B cell (primary cell): ENCODE data around the gene FNDC5. TPM values are rescaled to one million over a fixed set of nuclear protein-coding genes. Genes with fewer than 3 reads are reported as not detected.

Experiments used
- ATAC-seq: fragments of 200-7000 bp; cut with Tn5 transposase; one replicate; pipeline ENCODE4 v1.10.0; 2021; ENCODE audit warnings: low read depth, mild to moderate bottlenecking, moderate number of reproducible peaks, moderate library complexity
- CTCF ChIA-PET: fragments of 350-600 bp; sonication (Branson Sonifier 250); formaldehyde crosslinking; loops from one replicate; lab custom pipeline; 2021; ENCODE audit warnings: antibody characterized with exemption, inconsistent platforms; lab: Charles Lee
- POLR2A ChIA-PET: fragments of 350-600 bp; sonication (Branson Sonifier 250); formaldehyde crosslinking; loops from one replicate; lab custom pipeline; 2021; ENCODE audit warnings: antibody characterized with exemption; lab: Charles Lee
- DNase-seq: peaks from one replicate; pipeline ENCODE4 v3.0.0; 2013
- H2AFZ ChIP-seq: 2 replicates; pipeline ENCODE4 v1.6.1; 2012; ENCODE audit warnings: mild to moderate bottlenecking, low read depth, low read length; ENCODE audit not compliant: insufficient read depth, poor library complexity, severe bottlenecking
- H3K27ac ChIP-seq, 2 donors: 1 replicate in 1 of 2; 2 replicates in 1 of 2; pipeline ENCODE4 v1.5.1; 2012 to 2013; ENCODE audit warnings: low read length in 2 of 2, mild to moderate bottlenecking in 2 of 2, moderate library complexity in 1 of 2
- H3K27me3 ChIP-seq, 4 experiments: fragments of 200-600 bp in 1 of 4; sonication (generic) in 1 of 4; replicated peaks in 1 of 4; 1 replicate in 2 of 4; 2 replicates in 2 of 4; pipeline versions ENCODE4 v1.6.1 to v1.7.0; 2013 to 2016; ENCODE audit warnings: low read length in 3 of 4, mild to moderate bottlenecking in 2 of 4, mixed read lengths in 1 of 4, moderate library complexity in 1 of 4; ENCODE audit not compliant: insufficient read depth in 4 of 4, control insufficient read depth in 3 of 4; ENCODE audit errors: control extremely low read depth in 1 of 4
- H3K36me3 ChIP-seq, 2 experiments: replicated peaks in 1 of 2; 1 replicate in 1 of 2; 2 replicates in 1 of 2; pipeline versions ENCODE4 v1.6.1 to v1.7.1; 2013; ENCODE audit warnings: low read length in 1 of 2; ENCODE audit not compliant: insufficient read depth in 2 of 2, control insufficient read depth in 1 of 2; ENCODE audit errors: control extremely low read depth in 1 of 2, extremely low read depth in 1 of 2
- H3K4me1 ChIP-seq, 2 donors: fragments of 200-600 bp in 1 of 2; sonication (generic) in 1 of 2; 1 replicate in 1 of 2; 2 replicates in 1 of 2; pipeline versions ENCODE4 v1.5.1 to v1.6.1; 2013 to 2017; ENCODE audit warnings: low read length in 2 of 2; ENCODE audit not compliant: control insufficient read depth in 2 of 2, insufficient read depth in 2 of 2
- H3K4me2 ChIP-seq: replicated peaks from 2 replicates; pipeline ENCODE3; 2012; ENCODE audit warnings: mild to moderate bottlenecking, low read depth, low read length; ENCODE audit not compliant: poor library complexity, severe bottlenecking
- H3K4me3 ChIP-seq, 5 experiments: fragments of 200-600 bp in 1 of 5; sonication (generic) in 1 of 5; 1 replicate in 3 of 5; 2 replicates in 2 of 5; pipeline versions ENCODE4 v1.5.1 to v1.7.0; 2011 to 2016; ENCODE audit warnings: low read length in 4 of 5, mild to moderate bottlenecking in 4 of 5, low read depth in 2 of 5, control low read depth in 1 of 5, moderate library complexity in 1 of 5; ENCODE audit not compliant: insufficient read depth in 1 of 5; ENCODE audit errors: control extremely low read depth in 1 of 5, extremely low read depth in 1 of 5
- H3K79me2 ChIP-seq: fragments of 200-600 bp; sonication (generic); one replicate; pipeline ENCODE4 v1.6.0; 2016; ENCODE audit warnings: low read length; ENCODE audit not compliant: control insufficient read depth, insufficient read depth
- H3K9ac ChIP-seq: fragments of 200-600 bp; sonication (generic); 2 replicates; pipeline ENCODE4 v1.6.1; 2017; ENCODE audit warnings: mild to moderate bottlenecking, low read length, moderate library complexity
- H3K9me3 ChIP-seq, 3 donors: one replicate each; pipeline versions ENCODE4 v1.6.1 to v1.7.1; 2013; ENCODE audit warnings: low read length in 2 of 3; ENCODE audit not compliant: control insufficient read depth in 2 of 3, insufficient read depth in 1 of 3; ENCODE audit errors: control extremely low read depth in 1 of 3
- H4K20me1 ChIP-seq: 2 replicates; pipeline ENCODE4 v1.6.0; 2012; ENCODE audit warnings: mild to moderate bottlenecking, low read length; ENCODE audit not compliant: insufficient read depth, control insufficient read depth, poor library complexity, severe bottlenecking
- H3K27ac Mint-ChIP-seq: one replicate; pipeline ENCODE4 v1.8.0; 2021; ENCODE audit warnings: mixed read lengths
- H3K27me3 Mint-ChIP-seq: one replicate; pipeline ENCODE4 v1.8.0; 2021; ENCODE audit warnings: mixed read lengths
- H3K4me1 Mint-ChIP-seq: one replicate; pipeline ENCODE4 v1.8.0; 2021; ENCODE audit warnings: mixed read lengths
- H3K4me3 Mint-ChIP-seq: one replicate; pipeline ENCODE4 v1.8.0; 2021; ENCODE audit warnings: mixed read lengths
- H3K9me3 Mint-ChIP-seq: one replicate; pipeline ENCODE4 v1.8.0; 2022; ENCODE audit warnings: mixed read lengths; ENCODE audit not compliant: insufficient read depth
- CTCF ChIP-seq: fragments of 200-600 bp; IDR thresholded peaks from one replicate; pipeline ENCODE4 v1.8.0; 2022; ENCODE audit warnings: antibody characterized with exemption, mild to moderate bottlenecking
- EZH2 ChIP-seq: IDR thresholded peaks from 2 replicates; pipeline ENCODE4 v1.6.1; 2012; ENCODE audit warnings: borderline replicate concordance, low read depth, mild to moderate bottlenecking, moderate library complexity, low read length; ENCODE audit not compliant: insufficient read depth, poor library complexity, severe bottlenecking
- WGBS: methylation state at CpG from one replicate; pipeline ENCODE4 v1.1.5; 2013; ENCODE audit warnings: missing lambda C conversion rate; ENCODE audit not compliant: insufficient coverage; 5-methylcytosine and 5-hydroxymethylcytosine counted together
- intact Hi-C: fragments of 100-400 bp; cut with micrococcal nuclease; formaldehyde crosslinking; loops from one replicate; pipeline ENCODE4 v1.10.0; 2022
- polyA plus RNA-seq: library from polyadenylated mRNA; depleted of rRNA; stranded (reverse); fragments of >200 nt; gene quantifications from 2 replicates; pipeline ENCODE4 v1.2.3, GENCODE V29; 2012
- total RNA-seq, 2 donors: library from RNA; stranded (reverse); fragments of 120-200 nt in 1 of 2; gene quantifications; 1 replicate in 1 of 2; 2 replicates in 1 of 2; pipeline versions ENCODE4 v1.2.3 to v1.2.4, GENCODE V29; 2013 to 2022

Gene FNDC5
- total and polyA plus RNA-seq, 2 donors (not counting 1 experiment from before 2014, with no cell fraction given): 0.76 to 2.1 TPM

- intact Hi-C loops: no loop called here
- Mint-ChIP-seq H3K27me3 (no peaks in the 10 kb centered on the region), H3K27ac (no peak overlapping the region), H3K4me3 (no peak overlapping the region), H3K4me1 (no peaks in the 10 kb centered on the region), H3K9me3 (no peaks in the 10 kb centered on the region)
- Histone ChIP-seq H3K79me2 (peaks cover 10% of the 10 kb centered on the region), H2AFZ (no peak overlapping the region), H4K20me1 (no peaks in the 10 kb centered on the region), H3K4me1 (no peaks in the 10 kb centered on the region), H3K27ac (no peak overlapping the region), H3K4me2 (no peak overlapping the region), H3K36me3 (peaks cover 3 to 77% of the 10 kb centered on the region in 2 experiments), H3K4me3 (no peak overlapping the region), H3K27me3 (no peaks in the 10 kb centered on the region), H3K9me3 (no peaks in the 10 kb centered on the region), H3K9ac (no peak overlapping the region)
- POLR2A ChIA-PET: no interaction called here
- WGBS: no CpG with 5 or more reads among the region's 6 CpGs
- no peak for DNase-seq
- ATAC-seq: no peak
- CTCF ChIA-PET: no interaction called here
- TF ChIP-seq CTCF (no peak), EZH2 (no peak)
These were observed 40.4 kb downstream of the FNDC5 start for GRCh38 chr1:32830092-32830852.

GRCh38 chr1:32828341-32828740 is 42.4 kb downstream of the FNDC5 start:
- Histone ChIP-seq H3K9me3 (no peaks in the 10 kb centered on the region), H3K27ac (no peak overlapping the region), H3K9ac (no peak overlapping the region), H3K4me3 (no peak overlapping the region), H3K4me1 (no peaks in the 10 kb centered on the region), H2AFZ (no peak overlapping the region), H3K36me3 (peaks cover 3 to 71% of the 10 kb centered on the region in 2 experiments), H3K79me2 (peaks cover 22% of the 10 kb centered on the region), H3K4me2 (no peak overlapping the region), H3K27me3 (no peaks in the 10 kb centered on the region), H4K20me1 (no peaks in the 10 kb centered on the region)
- H3K4me3 Mint-ChIP-seq: no peak overlapping the region
- intact Hi-C loops: loop anchor here (10.0 kb wide), 1 partner anchor 46 kb away; the partner anchor contains the start of gene FNDC5
- no peak for TF ChIP-seq CTCF
- no peak for TF ChIP-seq EZH2
- ChIA-PET CTCF (no interaction called here), POLR2A (no interaction called here)
- H3K27ac Mint-ChIP-seq: no peak overlapping the region
- DNase-seq: no peak
- no peaks in the 10 kb centered on the region for H3K27me3 Mint-ChIP-seq
- no CpG with 5 or more reads among the region's 7 CpGs for WGBS
- H3K9me3 Mint-ChIP-seq: no peaks in the 10 kb centered on the region
- H3K4me1 Mint-ChIP-seq: peaks cover 4% of the 10 kb centered on the region
- ATAC-seq: no peak
